CD14-positive monocyte (primary cell): Measurements from ENCODE around the gene APOE. TPM values are rescaled to one million over a fixed set of nuclear protein-coding genes. Genes with fewer than 3 reads are reported as not detected.

Experiments used
- DNase-seq, 3 donors: peaks; one replicate each; pipeline ENCODE4 v3.0.0-alpha.2; 2011 to 2022
- H2AFZ ChIP-seq: 2 replicates; pipeline ENCODE4 v1.6.0; 2012; ENCODE audit warnings: mild to moderate bottlenecking, low read depth, low read length, inconsistent platforms; ENCODE audit not compliant: insufficient read depth, poor library complexity, severe bottlenecking
- H3K27ac ChIP-seq, 2 donors: 1 replicate in 1 of 2; 2 replicates in 1 of 2; pipeline ENCODE4 v1.5.1; 2012 to 2013; ENCODE audit warnings: low read length in 2 of 2, control low read depth in 1 of 2, inconsistent platforms in 1 of 2, low read depth in 1 of 2, mild to moderate bottlenecking in 1 of 2
- H3K27me3 ChIP-seq, 2 donors: one replicate each; pipeline versions ENCODE4 v1.6.0 to v1.6.1; 2011 to 2013; ENCODE audit warnings: low read length in 2 of 2; ENCODE audit not compliant: control insufficient read depth in 2 of 2, insufficient read depth in 2 of 2
- H3K36me3 ChIP-seq, 2 donors: replicated peaks in 1 of 2; 1 replicate in 1 of 2; 2 replicates in 1 of 2; pipeline versions ENCODE4 v1.5.1 to v1.6.1; 2012 to 2013; ENCODE audit warnings: low read length in 2 of 2, control low read depth in 1 of 2, inconsistent platforms in 1 of 2, mild to moderate bottlenecking in 1 of 2; ENCODE audit not compliant: insufficient read depth in 2 of 2, control insufficient read depth in 1 of 2
- H3K4me1 ChIP-seq, 2 donors: 1 replicate in 1 of 2; 2 replicates in 1 of 2; pipeline versions ENCODE4 v1.5.1 to v1.6.1; 2012 to 2013; ENCODE audit warnings: low read length in 2 of 2, control low read depth in 1 of 2, inconsistent platforms in 1 of 2, mild to moderate bottlenecking in 1 of 2, moderate library complexity in 1 of 2; ENCODE audit not compliant: insufficient read depth in 2 of 2, control insufficient read depth in 1 of 2
- H3K4me2 ChIP-seq: replicated peaks from 2 replicates; pipeline ENCODE3; 2012; ENCODE audit warnings: low read length, moderate library complexity, mild to moderate bottlenecking; ENCODE audit not compliant: poor library complexity, severe bottlenecking; ENCODE audit errors: extremely low read depth
- H3K4me3 ChIP-seq, 3 experiments: fragments of 200-600 bp in 1 of 3; sonication (generic) in 1 of 3; replicated peaks in 1 of 3; 1 replicate in 2 of 3; 2 replicates in 1 of 3; pipeline ENCODE4 v1.5.1; 2011 to 2013; ENCODE audit warnings: low read length in 3 of 3, mild to moderate bottlenecking in 3 of 3, control low read depth in 2 of 3, low read depth in 2 of 3, inconsistent platforms in 1 of 3, moderate library complexity in 1 of 3
- H3K79me2 ChIP-seq: 2 replicates; pipeline ENCODE4 v1.6.0; 2012; ENCODE audit warnings: mild to moderate bottlenecking, control low read depth, inconsistent platforms, low read length, moderate library complexity; ENCODE audit not compliant: insufficient read depth
- H3K9ac ChIP-seq: 2 replicates; pipeline ENCODE4 v1.6.0; 2017; ENCODE audit warnings: low read length, mild to moderate bottlenecking; ENCODE audit not compliant: insufficient read depth, poor library complexity, severe bottlenecking
- H3K9me3 ChIP-seq, 2 donors: replicated peaks in 1 of 2; 1 replicate in 1 of 2; 2 replicates in 1 of 2; pipeline versions ENCODE4 v1.5.1 to v1.6.1; 2012 to 2013; ENCODE audit warnings: low read length in 2 of 2, control low read depth in 1 of 2; ENCODE audit not compliant: control insufficient read depth in 1 of 2, insufficient read depth in 1 of 2
- H4K20me1 ChIP-seq: 2 replicates; pipeline ENCODE4 v1.6.0; 2012; ENCODE audit warnings: mild to moderate bottlenecking, low read length, control low read depth, moderate library complexity; ENCODE audit not compliant: insufficient read depth
- H3K27ac Mint-ChIP-seq, 7 donors: one replicate each; pipeline ENCODE4 v1.8.0; 2020; ENCODE audit warnings: mild to moderate bottlenecking in 7 of 7, mixed read lengths in 7 of 7, moderate library complexity in 6 of 7, inconsistent platforms in 2 of 7
- H3K27me3 Mint-ChIP-seq, 3 donors: one replicate each; pipeline ENCODE4 v1.8.0; 2021 to 2022; ENCODE audit warnings: low read depth in 3 of 3, mild to moderate bottlenecking in 3 of 3, mixed read lengths in 3 of 3, moderate library complexity in 3 of 3, inconsistent platforms in 1 of 3
- H3K36me3 Mint-ChIP-seq, 2 donors: one replicate each; pipeline ENCODE4 v1.8.0; 2020; ENCODE audit warnings: mixed read lengths in 2 of 2, inconsistent platforms in 1 of 2, mild to moderate bottlenecking in 1 of 2
- H3K4me1 Mint-ChIP-seq: one replicate; pipeline ENCODE4 v1.8.0; 2020; ENCODE audit warnings: mild to moderate bottlenecking, mixed read lengths
- H3K4me3 Mint-ChIP-seq, 2 donors: one replicate each; pipeline ENCODE4 v1.8.0; 2020; ENCODE audit warnings: mild to moderate bottlenecking in 2 of 2, mixed read lengths in 2 of 2, moderate library complexity in 1 of 2
- H3K9me3 Mint-ChIP-seq, 7 donors: one replicate each; pipeline ENCODE4 v1.8.0; 2020 to 2022; ENCODE audit warnings: mixed read lengths in 7 of 7, mild to moderate bottlenecking in 6 of 7, moderate library complexity in 6 of 7, inconsistent platforms in 2 of 7
- WGBS: methylation state at CpG from one replicate; pipeline ENCODE4 v1.1.5; 2013; ENCODE audit warnings: missing lambda C conversion rate; ENCODE audit not compliant: insufficient coverage; 5-methylcytosine and 5-hydroxymethylcytosine counted together
- intact Hi-C, 2 donors: fragments of 100-400 bp; cut with micrococcal nuclease; formaldehyde crosslinking; loops; one replicate each; pipeline versions ENCODE4 v1.15.0 to v1.15.1; 2023
- polyA plus RNA-seq, 3 donors: library from polyadenylated mRNA; depleted of rRNA in 1 of 3; unstranded in 2 of 3; stranded (reverse) in 1 of 3; fragments of 300-500 nt in 2 of 3; fragments of >200 nt in 1 of 3; fragmentation: Illumina TruSeq in 2 of 3; gene quantifications; 1 replicate in 2 of 3; 2 replicates in 1 of 3; pipeline ENCODE4 v1.2.3, GENCODE V29; 2012 to 2021
- TF ChIP-seq, protein P1 (sequence below): fragments of 200-600 bp; IDR thresholded peaks from one replicate; pipeline ENCODE4 v1.8.0; 2022; ENCODE audit warnings: antibody characterized with exemption, mild to moderate bottlenecking

The APOE gene
- polyA plus RNA-seq, 3 donors: 0.30 to 1.0 TPM; not detected in 1

DNA sequence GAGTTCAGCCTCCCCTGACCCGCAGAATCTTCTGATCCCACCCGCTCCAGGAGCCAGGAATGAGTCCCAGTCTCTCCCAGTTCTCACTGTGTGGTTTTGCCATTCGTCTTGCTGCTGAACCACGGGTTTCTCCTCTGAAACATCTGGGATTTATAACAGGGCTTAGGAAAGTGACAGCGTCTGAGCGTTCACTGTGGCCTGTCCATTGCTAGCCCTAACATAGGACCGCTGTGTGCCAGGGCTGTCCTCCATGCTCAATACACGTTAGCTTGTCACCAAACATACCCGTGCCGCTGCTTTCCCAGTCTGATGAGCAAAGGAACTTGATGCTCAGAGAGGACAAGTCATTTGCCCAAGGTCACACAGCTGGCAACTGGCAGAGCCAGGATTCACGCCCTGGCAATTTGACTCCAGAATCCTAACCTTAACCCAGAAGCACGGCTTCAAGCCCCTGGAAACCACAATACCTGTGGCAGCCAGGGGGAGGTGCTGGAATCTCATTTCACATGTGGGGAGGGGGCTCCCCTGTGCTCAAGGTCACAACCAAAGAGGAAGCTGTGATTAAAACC, 1.1 kb upstream of the APOE start:
- H3K9ac ChIP-seq: no peak overlapping the region
- Mint-ChIP-seq H3K36me3 (peaks cover 30 to 35% of the 10 kb centered on the region in 2 donors), H3K27ac (no peak overlapping the region), H3K4me1 (peaks cover 11% of the 10 kb centered on the region), H3K27me3 (peaks cover 27 to 36% (median 34%) of the 10 kb centered on the region in 3 donors), H3K4me3 (peak overlapping the region in 1 of 2 donors; percentile 11), H3K9me3 (peaks cover 0 to 9% (median 2%) of the 10 kb centered on the region in 7 donors)
- no peaks in the 10 kb centered on the region for H3K79me2 ChIP-seq
- H3K9me3 ChIP-seq: no peaks in the 10 kb centered on the region
- H3K4me2 ChIP-seq: no peak overlapping the region
- no peak for DNase-seq
- peaks cover 27 to 36% of the 10 kb centered on the region in 2 donors for H3K36me3 ChIP-seq
- intact Hi-C loops: loop anchor here (5.0 kb wide), 1 partner anchor 153 kb away; no protein-coding TSS in a partner anchor
- TF ChIP-seq, protein P1, sequence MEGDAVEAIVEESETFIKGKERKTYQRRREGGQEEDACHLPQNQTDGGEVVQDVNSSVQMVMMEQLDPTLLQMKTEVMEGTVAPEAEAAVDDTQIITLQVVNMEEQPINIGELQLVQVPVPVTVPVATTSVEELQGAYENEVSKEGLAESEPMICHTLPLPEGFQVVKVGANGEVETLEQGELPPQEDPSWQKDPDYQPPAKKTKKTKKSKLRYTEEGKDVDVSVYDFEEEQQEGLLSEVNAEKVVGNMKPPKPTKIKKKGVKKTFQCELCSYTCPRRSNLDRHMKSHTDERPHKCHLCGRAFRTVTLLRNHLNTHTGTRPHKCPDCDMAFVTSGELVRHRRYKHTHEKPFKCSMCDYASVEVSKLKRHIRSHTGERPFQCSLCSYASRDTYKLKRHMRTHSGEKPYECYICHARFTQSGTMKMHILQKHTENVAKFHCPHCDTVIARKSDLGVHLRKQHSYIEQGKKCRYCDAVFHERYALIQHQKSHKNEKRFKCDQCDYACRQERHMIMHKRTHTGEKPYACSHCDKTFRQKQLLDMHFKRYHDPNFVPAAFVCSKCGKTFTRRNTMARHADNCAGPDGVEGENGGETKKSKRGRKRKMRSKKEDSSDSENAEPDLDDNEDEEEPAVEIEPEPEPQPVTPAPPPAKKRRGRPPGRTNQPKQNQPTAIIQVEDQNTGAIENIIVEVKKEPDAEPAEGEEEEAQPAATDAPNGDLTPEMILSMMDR: no peak
- H3K4me3 ChIP-seq: no peak overlapping the region
- H3K4me1 ChIP-seq: peaks cover 0 to 11% of the 10 kb centered on the region in 2 donors
- no peak overlapping the region for H2AFZ ChIP-seq
- peaks cover 5 to 26% of the 10 kb centered on the region in 2 donors for H3K27me3 ChIP-seq
- H4K20me1 ChIP-seq: no peaks in the 10 kb centered on the region
- H3K27ac ChIP-seq: no peak overlapping the region
- 80% methylated on average over 10 of the region's 12 CpGs for WGBS

DNA sequence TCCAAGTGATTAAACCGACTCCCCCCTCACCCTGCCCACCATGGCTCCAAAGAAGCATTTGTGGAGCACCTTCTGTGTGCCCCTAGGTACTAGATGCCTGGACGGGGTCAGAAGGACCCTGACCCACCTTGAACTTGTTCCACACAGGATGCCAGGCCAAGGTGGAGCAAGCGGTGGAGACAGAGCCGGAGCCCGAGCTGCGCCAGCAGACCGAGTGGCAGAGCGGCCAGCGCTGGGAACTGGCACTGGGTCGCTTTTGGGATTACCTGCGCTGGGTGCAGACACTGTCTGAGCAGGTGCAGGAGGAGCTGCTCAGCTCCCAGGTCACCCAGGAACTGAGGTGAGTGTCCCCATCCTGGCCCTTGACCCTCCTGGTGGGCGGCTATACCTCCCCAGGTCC, 2.0 kb downstream of the APOE start:
- no peaks in the 10 kb centered on the region for H3K9me3 ChIP-seq
- Mint-ChIP-seq H3K4me1 (peaks cover 23% of the 10 kb centered on the region), H3K9me3 (peaks cover 0 to 9% (median 2%) of the 10 kb centered on the region in 7 donors), H3K4me3 (no peak overlapping the region), H3K36me3 (peaks cover 4 to 5% of the 10 kb centered on the region in 2 donors), H3K27ac (no peak overlapping the region), H3K27me3 (peaks cover 29 to 37% (median 37%) of the 10 kb centered on the region in 3 donors)
- intact Hi-C loops: no loop called here
- no peak for DNase-seq
- H2AFZ ChIP-seq: no peak overlapping the region
- no peak overlapping the region for H3K4me2 ChIP-seq
- WGBS: 97% methylated on average over 12 of the region's 12 CpGs
- peaks cover 5 to 26% of the 10 kb centered on the region in 2 donors for H3K27me3 ChIP-seq
- H3K79me2 ChIP-seq: no peaks in the 10 kb centered on the region
- H3K36me3 ChIP-seq: peaks cover 6% of the 10 kb centered on the region in 2 donors
- peak overlapping the region; percentile 32 for H3K9ac ChIP-seq
- no peak overlapping the region for H3K4me3 ChIP-seq
- H3K27ac ChIP-seq: no peak overlapping the region
- peaks cover 10 to 18% of the 10 kb centered on the region in 2 donors for H3K4me1 ChIP-seq
- TF ChIP-seq, protein P1: no peak
- H4K20me1 ChIP-seq: no peaks in the 10 kb centered on the region
